Measurements from ENCODE around the gene PDE11A. TPM values are rescaled to one million over a fixed set of nuclear protein-coding genes. Genes with fewer than 3 reads are reported as not detected.
A peak's percentile ranks its signal among the peaks of the same experiment; 100 is the strongest.

PDE11A gene
- total RNA-seq, 1 donor from 2014 or later = not detected

DNA sequence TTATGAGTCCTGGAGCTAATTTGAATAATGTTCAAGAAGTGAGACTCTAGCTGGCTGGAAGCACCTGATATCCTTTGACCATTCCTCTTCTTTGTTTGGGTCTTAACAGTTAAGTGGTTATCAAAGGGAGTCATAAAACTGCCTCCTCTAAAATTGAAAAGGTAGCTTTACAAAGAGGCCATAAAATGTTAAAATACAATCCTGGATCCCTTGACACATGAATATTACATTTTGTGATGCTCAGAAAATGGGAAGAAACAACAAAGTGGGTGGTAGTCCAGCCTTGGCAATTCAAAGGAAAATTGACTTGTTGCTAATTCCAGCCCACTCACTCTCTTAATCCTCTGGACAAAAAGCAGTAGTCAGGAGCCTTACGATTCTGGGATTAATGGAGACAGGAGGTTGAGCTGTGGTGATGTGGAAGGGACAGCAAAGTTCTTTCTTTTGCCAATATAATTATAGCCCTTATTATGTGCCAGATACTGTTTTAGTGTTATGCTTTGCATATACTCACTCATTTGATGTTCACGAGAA lies 339.2 kb downstream of the PDE11A start:
- no peak for DNase-seq (ENCODE audit: extremely low read depth, low read depth, low spot score)

DNA sequence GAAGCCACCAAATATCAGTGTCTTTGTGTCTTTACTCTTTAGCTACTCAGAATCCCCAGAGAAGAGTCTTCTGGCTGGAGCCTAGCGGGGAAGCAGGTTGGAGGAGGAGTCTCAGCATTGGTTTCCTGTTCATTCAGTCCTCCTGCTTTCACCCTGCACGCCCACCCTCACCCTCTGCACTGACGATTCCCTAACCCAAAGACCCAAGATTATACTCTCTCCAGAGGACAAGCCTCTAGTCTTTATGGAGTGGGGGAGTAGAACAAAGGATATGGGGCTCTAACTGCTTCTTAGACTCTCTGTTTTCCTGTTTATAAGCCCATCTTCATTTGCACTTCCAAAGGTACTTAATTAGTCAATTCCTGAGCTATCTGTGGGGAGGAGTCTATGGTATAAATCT lies 341.2 kb downstream of the PDE11A start:
- no peak for DNase-seq (ENCODE audit: extremely low read depth, low read depth, low spot score)

DNA sequence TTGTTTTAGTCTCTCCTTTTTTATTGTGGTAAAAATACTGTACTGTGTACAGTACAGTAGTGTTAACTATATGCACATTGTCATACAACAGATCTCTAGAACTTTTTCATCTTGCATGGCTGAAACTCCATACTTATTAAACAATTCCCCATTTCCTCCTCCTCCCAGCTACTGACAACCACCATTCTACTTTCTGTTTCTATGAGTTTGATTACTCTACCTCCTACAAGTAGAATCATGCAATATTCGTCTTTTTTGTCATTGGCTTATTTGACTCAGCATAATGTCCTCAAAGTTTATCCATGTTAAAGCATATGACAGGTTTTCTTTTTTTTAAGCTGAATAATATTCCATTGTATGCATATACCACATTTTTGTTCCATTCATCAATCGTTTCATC lies 341.8 kb downstream of the PDE11A start:
- DNase-seq (ENCODE audit: extremely low read depth, low read depth, low spot score) = no peak

DNA sequence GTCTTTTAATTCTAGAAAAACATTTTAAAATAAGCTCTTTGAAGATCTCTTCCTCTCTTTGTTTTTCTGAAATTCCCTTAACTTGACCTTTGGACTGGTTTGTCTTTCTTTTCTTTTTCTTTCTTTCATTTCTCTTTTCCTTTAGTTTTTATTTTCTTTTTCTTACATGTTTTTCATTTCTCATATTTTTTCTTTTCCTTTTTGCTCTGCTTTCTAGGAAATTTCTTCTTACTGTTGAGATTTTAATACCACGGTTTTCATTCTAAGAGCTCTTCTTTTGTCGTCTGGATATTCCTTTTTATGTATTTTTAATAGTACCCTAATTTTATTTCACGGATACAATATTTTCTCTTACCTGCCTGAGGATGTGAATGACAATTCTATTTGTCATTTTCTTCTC lies 342.2 kb downstream of the PDE11A start:
- no peak for DNase-seq (ENCODE audit: extremely low read depth, low read depth, low spot score)

DNA sequence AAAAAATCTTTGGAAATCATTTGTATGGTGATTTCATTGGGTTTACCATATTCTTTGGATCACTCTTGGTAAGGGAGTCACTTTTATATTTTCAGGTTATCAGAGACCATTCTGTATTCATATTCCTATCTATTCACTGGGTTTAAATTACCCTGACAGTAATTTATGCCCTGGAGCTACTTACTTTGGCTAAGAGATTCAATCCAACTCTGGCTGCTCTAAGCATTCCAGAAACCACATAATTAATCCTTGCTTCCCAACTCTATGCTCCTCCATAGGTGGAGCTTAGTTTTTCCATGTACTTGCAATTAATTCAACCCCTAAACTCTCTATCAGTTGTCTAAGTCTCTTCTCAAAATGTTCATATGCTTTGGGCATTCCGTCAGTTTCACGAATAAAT lies 343.7 kb downstream of the PDE11A start:
- DNase-seq (ENCODE audit: extremely low read depth, low read depth, low spot score) = no peak

DNA sequence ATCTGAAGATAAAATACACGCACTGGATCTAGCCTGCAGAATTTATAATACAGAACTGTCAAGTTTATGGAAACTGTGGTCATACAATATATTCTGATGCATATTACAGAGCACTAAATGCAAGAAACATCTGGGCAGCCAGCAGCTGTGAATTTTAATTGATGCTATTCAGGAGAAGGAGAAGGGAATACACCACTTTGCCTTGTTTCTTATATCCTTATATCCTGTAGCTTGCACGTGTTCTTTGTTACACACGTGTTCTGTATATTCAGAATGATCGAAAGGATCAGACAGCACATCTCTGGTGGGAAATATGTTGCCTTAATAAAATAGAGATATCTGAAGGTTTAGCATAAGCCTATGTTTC lies 344.2 kb downstream of the PDE11A start:
- no peak for DNase-seq (ENCODE audit: extremely low read depth, low read depth, low spot score)

DNA sequence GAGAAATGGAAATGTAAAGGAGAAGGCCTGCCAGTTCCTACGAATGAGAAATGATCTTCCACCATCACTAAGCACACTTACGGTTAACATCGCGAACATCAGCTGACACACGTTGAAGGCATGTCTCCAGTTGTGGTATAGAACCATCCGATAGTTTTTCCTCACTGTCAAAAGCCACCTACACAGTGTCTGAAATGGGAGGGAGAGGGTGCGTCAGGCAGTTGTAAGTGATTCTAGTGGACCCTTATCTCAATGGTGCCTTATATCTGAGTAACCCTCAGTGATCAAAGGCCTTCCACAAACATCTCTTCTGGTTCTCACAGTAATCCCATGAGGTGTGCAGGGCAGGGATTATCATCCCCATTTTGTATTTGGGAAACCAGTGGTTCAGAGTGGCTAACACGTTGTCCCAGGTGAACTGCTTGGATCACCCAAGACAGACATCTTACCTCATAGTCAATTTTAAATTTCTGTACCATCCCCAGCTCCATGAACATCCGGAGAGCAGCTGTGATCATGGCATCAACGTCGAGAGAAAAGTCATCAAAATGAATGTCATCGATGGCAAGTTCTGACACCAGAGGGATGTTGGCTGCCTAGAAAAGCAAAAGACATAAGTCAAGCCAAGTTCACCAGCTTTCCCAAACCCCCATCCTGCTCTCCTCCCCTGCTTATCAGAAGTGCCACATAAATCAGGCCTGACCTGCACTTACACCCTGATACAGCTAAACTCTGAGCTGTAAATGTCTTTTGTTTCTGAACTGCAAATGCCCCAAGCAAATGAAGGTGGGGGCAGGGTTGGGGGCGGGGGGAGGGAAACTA lies 344.8 kb downstream of the PDE11A start:
- no peak for DNase-seq (ENCODE audit: extremely low read depth, low read depth, low spot score)

DNA sequence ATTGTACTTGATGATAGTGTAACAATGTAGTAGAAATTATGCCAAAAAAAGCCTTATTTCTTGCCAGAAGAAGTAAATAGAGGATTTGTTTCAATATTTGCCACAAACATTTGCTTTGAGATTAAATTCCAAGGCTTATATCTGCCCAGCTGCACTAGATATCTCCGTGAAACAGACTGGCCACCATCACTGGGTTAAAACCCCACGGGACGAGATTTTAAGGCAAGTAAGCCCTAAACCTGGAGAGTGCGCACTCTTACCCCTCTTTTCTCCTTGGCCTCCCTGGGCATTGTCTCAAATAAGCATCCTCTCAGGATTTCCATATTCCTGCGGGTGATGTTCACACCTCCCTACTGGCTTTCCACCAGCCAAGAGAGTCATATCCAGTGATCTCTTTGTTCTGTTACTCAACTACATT lies 345.6 kb downstream of the PDE11A start:
- DNase-seq (ENCODE audit: extremely low read depth, low read depth, low spot score) = no peak

DNA sequence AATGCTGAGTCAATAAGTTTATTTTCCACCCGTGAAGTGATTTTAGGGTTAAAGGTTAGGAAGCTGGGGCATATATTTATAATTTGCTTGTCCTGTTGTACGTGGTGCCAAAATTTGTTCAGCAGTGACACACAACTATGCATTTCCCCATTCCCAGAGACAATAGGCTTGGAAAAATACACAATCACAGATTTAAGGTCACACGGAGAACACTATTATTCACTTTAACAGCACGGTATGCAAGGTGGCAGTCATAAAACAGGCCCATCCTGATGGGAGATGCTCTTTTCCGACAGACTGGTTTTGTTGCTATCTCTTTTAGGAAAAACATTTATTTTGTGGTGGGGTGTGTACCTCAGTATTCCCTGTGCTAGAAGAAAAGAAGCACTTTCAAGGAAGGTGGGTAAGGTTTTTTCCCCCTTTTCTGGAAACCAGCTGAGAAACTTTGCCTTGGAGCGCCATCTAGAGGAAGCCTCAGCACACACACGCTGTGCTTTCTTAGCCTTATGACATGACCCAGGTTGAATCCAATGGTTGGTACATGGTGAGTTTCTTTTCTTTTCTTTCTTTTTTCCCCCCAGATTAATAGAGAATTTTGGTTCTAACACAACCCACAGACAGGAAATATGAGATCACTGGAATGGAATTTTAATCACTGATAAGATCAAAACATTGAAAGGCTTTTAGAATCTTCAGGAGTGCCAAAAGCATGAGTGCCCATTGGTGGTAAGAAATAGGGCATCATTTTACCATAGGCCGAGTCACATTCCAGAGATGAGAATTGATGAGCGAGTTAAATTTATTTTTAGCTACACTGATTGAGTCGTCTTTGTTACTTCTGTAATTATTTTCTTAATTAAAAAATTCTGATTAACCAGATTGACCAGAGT lies 347.9 kb downstream of the PDE11A start:
- peak; percentile 66 for DNase-seq (ENCODE audit: extremely low read depth, low read depth, low spot score)

DNA sequence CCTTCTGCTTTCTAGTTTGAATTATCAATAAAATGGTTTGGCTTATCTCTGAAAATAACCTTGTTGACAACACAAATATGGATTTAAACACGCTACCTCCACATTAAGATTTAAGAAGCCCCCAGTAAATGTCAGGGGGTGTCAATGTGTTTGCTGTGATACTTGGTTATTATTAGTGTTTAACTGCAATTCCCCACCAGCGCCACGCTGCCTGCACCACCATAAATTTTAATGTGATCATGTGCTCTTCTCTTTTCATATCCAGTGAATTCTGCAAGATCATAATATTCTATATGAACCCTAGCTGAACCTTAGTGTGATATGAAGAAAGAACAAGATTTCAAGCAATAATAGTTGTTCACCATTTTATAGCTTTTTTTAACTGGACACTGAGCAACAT lies 349.3 kb downstream of the PDE11A start:
- DNase-seq (ENCODE audit: extremely low read depth, low read depth, low spot score) = no peak

DNA sequence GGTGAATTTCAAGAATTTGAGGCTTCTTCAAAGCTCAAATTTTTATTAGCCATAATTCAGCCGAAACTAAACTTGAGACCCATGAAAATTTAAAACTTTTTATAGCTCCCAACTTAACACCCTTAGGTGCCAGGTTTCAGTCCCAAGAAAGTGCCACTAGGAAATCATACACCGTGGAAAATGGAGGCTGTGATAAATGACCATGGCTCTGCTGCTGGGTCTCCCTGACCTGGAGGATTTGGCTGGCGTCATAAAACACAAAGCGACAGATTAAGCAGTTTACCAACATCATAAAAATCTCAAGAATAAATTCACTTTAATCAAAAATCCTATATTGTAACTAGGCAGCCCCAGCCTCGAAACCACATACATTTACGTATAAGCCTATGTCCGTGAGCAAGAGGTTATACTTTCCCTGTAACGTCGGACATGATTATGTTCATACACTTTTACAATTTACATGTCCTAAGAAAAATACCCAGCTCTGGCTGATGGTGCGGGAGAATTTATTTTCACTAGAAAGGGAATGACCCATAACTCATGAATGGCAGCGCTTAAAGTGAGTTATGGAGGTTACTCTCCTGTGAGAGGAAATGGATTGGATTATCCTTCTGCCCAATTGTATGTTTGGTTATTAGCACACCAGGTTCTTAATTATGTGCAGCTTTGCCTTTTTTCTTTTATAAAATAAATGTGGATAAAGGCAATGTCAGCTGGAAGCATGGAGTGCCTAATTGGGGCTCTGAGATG lies 350.6 kb downstream of the PDE11A start:
- no peak for DNase-seq (ENCODE audit: extremely low read depth, low read depth, low spot score)

DNA sequence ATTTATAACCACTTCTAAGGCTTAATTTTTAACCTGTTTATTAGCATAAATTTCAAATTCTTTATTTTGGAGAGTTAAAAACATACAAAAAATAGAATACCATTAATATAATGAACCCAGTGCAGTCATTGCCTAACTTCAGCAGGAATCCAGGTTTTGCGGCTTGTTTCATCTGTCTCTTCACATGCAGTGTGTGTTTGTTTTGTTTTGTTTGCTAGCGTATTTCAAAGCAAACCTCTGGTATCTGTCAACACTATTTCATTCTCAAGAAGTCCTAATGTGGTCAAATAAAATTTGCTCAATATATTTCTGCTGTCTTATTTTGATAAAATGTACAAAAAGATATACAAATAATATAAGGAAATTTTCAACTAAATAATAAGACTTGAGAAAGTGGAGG lies 351.5 kb downstream of the PDE11A start:
- DNase-seq (ENCODE audit: extremely low read depth, low read depth, low spot score) = no peak

DNA sequence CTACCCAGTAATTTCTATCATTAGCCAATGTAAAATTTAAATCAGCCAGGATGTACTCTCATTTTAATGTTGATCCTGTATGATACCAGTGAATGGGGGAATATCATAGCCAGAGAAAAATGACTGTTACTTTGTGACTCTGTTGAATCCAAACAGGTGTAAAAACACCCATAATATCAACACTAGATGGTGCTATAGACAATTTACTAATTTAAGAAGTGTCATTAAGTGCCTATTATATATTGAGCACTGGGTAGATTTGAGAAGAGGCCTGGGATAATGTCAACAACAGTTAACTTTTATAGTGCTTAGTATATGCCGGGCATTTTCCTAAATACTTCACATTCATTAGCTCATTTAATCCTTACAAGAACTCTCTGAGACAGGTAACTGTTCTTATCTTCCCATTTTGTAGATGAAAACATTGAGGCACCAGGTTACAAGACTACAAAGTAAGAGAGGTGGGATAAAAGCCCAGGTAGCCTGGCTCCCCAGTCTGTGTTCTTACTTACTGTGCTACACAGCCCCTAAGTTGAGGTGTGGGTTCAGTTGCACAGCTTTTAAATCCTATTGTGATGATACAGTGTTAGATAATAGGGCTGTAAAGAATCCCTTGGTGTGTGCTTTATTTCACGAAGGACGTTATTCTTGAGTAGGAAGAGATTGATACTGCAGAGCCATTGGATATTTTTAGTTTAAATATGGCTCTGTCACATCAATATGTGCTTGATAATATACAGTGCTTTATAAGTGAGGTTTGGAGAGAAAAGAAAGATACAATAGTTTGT lies 354.6 kb downstream of the PDE11A start:
- no peak for DNase-seq (ENCODE audit: extremely low read depth, low read depth, low spot score)

DNA sequence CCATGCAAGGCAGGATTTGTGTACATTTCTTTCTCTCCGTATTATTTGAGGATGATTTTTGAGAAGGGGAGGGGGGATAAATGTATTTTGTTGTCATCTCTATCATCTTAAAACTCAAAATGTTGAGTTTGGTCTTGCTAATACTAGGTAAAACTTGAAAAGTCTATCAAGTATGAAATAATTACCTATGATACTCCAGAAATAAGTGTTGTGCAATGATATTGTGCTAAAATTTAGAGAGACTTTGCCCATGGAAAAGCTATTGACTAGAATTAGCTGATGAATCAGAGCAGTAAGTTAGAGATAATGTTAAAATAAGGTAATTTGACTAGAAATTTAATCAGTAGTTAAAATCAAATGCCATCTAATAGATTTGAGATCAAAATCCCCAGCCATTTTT lies 356.1 kb downstream of the PDE11A start:
- DNase-seq (ENCODE audit: extremely low read depth, low read depth, low spot score) = no peak

DNA sequence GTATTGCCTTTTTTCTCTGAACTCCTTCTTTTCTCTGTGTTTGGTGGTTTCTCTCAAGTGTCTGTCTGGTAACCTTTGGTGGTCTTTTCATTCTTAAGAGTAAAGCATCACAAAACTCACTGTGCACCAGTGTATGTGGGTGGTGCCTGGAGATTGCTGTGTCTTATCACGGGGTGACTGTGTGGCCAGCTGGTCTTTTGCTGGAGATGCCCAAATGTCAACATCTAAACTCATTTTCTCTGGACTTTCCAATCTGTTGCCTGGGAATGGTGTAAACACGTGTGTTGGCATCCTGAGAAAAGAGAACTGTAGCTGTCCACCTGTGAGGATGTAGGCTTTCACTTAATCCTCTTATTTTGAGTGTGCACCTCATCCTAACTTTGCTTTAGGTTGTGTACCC lies 356.8 kb downstream of the PDE11A start:
- no peak for DNase-seq (ENCODE audit: extremely low read depth, low read depth, low spot score)

DNA sequence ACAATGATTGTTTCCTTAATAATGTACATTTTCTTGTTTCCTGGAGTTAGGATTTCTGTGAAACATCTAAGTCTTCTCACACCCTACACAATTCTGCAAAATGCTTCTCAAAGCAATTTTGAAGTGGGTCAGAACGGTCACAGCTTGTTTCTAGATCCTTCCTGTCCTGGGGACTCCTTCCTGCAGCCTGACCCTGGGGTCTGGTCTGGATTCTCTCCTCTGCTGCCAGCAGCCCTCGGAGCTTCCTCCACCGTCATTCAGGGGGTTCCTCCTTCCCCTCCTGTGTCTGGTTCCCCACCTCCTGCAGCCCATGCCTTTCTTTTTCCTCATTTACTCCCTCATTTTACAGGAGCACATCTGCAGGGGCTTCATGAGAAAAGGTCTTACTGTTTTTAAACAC lies 357.9 kb downstream of the PDE11A start:
- DNase-seq (ENCODE audit: extremely low read depth, low read depth, low spot score) = no peak

DNA sequence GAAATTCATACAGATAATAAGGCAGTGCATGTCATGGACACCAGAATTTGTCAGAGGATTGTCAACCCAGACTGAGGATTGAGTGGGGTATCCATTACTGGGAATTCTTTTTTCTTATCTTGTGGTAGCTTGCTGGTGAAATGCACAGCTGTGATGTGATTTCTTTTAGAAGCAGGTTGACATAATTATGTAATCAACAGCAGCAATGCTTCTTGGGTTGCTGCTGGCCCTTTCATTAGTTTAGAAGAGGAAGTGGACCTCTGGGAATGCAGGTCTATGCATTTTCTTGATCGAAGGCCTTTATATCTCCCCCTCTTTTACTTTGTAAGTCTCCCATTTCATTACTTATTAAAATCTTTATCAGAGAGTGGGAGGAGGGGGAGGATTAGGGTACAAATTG lies 360.1 kb downstream of the PDE11A start:
- DNase-seq (ENCODE audit: extremely low read depth, low read depth, low spot score) = no peak

DNA sequence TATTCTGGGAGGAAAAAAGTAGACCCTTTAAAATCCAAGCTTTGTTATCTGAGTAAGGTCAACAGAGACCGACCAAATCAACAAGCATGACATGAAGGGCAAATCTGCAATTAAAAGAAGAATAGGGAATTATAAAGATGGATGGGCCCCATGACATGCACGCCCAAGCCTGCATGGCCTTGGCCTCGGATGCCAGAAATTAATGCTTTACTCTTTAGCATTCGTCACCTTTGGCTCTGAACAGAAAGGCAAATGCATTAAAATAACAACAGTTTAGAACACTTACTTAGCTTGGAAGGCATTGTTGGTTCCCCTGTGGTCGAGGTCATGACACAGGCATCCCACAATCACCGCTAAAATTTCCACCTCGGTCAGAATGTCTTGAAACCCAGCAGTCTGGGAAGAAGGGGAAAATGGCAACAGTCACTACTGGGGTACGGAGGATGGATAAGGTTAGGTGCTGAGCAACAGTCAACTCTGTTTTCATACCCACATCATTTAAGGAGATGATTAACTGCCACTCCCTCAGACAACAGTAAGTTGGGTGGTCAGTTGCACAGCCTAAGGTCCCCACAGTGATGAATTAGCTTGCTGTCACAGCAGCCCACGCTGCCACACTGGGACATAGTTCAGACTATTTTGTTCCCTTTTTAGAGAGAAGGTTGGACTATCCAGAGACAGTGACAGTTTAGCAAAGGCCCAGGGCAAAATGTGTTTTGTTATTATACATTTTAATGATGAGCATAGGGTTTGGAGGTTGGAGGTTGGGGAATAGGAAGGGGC lies 360.9 kb downstream of the PDE11A start:
- no peak for DNase-seq (ENCODE audit: extremely low read depth, low read depth, low spot score)

DNA sequence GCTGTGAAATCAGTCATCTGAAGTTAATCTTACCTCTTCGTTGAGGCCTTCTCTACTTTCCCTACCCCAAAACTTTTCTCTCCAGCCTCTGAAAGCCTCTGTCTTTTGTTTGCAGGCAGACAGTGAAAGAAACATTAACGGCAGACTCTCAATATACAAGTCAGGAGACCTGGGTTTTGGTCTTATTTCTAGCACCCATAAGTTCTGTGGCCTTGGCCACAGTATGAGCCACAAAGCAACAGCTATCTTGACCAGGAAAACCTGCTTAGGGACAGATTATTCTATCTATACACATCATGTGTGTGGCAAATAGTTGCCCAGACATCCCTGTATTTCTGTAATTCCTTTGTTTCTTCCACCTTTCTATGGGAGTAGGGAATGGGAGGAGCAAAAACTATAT lies 361.7 kb downstream of the PDE11A start:
- no peak for DNase-seq (ENCODE audit: extremely low read depth, low read depth, low spot score)

All from glomerular endothelial cell (primary cell).